GM12801 (cell line): ENCODE results near the gene NT5DC3.

ENCODE experiments used
- TF ChIP-seq, protein P1 (sequence below): IDR thresholded peaks from one replicate; pipeline ENCODE4 v1.5.1; 2011; ENCODE audit warnings: control low read depth; ENCODE audit not compliant: insufficient read length; ENCODE audit errors: extremely low read depth

Gene NT5DC3

DNA sequence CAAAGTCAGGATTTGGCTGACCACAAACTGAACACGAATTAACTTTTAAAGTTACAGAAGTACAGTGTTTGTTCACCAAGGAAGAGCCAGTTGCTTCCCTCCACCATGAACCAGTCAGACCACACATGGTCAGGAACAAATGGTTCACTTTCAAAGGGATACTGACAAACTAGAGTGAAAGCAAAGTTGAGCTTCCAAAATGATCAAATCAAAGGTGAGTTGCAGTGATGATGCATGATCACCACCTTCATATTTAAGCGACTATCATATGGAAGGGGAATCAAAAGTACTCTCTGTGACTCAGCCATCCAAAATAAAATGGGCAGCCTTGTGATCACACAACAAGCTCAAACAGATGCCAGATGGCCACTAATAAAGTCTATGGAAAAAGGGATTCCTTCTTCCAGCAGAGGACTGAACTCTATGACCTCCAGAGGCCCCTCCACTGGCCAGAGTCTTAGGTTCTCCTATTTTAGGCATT, 13.1 kb downstream of the NT5DC3 start:
- TF ChIP-seq, protein P1, sequence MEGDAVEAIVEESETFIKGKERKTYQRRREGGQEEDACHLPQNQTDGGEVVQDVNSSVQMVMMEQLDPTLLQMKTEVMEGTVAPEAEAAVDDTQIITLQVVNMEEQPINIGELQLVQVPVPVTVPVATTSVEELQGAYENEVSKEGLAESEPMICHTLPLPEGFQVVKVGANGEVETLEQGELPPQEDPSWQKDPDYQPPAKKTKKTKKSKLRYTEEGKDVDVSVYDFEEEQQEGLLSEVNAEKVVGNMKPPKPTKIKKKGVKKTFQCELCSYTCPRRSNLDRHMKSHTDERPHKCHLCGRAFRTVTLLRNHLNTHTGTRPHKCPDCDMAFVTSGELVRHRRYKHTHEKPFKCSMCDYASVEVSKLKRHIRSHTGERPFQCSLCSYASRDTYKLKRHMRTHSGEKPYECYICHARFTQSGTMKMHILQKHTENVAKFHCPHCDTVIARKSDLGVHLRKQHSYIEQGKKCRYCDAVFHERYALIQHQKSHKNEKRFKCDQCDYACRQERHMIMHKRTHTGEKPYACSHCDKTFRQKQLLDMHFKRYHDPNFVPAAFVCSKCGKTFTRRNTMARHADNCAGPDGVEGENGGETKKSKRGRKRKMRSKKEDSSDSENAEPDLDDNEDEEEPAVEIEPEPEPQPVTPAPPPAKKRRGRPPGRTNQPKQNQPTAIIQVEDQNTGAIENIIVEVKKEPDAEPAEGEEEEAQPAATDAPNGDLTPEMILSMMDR, result no peak

DNA sequence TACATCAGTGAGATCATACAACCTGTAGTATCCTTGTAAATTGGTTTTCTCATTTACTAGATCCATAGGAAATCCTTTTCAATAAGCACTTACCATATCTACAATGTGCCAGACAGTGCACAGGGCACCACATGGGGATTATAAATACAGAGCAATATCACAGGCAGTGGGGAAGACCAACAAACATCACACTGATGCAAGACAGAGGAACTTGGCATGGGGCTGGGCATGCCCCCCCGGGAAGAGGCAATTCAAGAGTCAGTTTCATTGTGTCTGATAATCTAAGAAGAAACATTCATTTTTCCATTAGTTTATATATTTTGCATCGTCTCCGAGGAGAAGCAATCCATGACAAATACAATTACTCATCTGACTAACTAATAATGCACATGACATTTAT, 16.2 kb downstream of the NT5DC3 start:
- TF ChIP-seq, protein P1, result no peak

- TF ChIP-seq, protein P1, result no peak
Observed at GRCh38 chr12:103824290-103824689, 16.7 kb downstream of the NT5DC3 start.

GRCh38 chr12:103823871-103824270, 17.2 kb downstream of the NT5DC3 start:
- TF ChIP-seq, protein P1, result no peak

DNA sequence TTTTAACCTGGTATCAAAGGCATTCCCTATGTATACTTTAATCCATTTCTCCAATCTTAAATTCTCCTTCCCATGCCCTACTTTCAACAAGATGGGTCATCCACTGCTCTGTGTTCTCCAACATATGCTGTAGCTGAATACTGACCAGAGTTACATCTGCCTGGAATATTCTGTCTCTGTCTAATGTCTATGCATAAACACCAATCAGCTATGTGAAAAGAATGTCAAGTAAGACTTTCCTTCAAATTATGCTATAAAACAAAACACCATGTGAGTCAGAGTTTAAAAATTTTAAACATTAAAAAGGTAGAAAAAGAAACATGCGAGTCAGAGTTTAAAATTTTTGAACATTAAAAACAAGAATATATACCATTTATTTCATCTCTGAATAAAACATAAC, 19.3 kb downstream of the NT5DC3 start:
- TF ChIP-seq, protein P1, result no peak

DNA sequence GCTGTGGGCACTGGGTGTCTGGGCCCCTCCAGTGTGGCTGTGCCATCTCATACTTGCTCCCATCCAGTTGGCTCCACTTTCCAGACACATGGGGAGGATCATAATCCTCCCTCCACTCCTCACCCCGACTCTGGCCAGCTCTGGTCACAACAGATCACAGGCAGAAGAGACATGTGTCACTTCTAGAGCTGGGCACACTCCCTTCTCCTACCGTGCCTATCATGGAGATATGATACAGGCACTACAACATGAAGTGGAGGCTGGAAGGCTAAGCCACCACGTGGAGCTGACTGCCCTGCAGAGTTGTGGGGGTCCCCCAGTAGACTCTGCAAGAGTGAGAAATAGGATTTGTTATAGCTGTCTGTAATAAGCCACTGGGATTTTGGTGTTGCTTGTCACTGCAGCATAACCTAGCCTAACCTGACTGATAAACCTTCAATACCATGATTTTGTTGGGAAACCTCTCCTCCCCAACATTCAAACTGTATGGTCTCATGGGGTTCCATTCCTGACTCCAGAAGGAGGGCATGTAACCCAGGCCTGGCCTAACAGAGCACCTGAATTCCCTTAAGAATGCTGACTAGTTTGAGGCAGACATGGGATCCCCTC, 20.0 kb downstream of the NT5DC3 start:
- TF ChIP-seq, protein P1, result no peak

- TF ChIP-seq, protein P1, result no peak
Observed at GRCh38 chr12:103820361-103820760, 20.7 kb downstream of the NT5DC3 start.
